ENCODE results near the gene KIF6.

DNA sequence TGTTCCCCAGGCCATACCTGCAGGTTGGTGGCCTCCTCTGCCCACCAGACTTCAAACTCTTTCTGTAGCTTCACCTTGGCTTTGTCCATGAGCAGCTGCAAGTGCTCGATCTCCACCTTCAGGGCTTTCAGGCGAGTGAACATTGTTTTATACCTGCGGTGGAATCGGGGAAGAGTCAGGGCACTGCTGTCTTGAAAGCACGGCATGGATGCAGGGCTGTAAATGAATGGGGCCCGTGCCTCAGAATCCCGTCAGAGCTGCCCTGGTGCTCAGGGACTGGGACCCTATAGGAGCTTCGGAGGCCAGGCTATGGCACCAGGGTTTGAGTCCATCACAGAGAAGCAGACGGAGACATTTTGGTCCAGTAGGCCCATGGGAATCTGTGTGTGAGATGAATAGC lies 364.8 kb downstream of the KIF6 start:
- no peak for TF ChIP-seq POLR2A (IDR thresholded peaks at IDR 0.05)
- TF ChIP-seq, protein P1, sequence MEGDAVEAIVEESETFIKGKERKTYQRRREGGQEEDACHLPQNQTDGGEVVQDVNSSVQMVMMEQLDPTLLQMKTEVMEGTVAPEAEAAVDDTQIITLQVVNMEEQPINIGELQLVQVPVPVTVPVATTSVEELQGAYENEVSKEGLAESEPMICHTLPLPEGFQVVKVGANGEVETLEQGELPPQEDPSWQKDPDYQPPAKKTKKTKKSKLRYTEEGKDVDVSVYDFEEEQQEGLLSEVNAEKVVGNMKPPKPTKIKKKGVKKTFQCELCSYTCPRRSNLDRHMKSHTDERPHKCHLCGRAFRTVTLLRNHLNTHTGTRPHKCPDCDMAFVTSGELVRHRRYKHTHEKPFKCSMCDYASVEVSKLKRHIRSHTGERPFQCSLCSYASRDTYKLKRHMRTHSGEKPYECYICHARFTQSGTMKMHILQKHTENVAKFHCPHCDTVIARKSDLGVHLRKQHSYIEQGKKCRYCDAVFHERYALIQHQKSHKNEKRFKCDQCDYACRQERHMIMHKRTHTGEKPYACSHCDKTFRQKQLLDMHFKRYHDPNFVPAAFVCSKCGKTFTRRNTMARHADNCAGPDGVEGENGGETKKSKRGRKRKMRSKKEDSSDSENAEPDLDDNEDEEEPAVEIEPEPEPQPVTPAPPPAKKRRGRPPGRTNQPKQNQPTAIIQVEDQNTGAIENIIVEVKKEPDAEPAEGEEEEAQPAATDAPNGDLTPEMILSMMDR (IDR thresholded peaks at IDR 0.05): no peak
